PC-3 (cell line): Measurements from ENCODE around the gene CAMTA1. TPM values are rescaled to one million over a fixed set of nuclear protein-coding genes. Genes with fewer than 3 reads are reported as not detected.

ENCODE experiments used
- ATAC-seq: fragments of 200-7000 bp; cut with Tn5 transposase; 2 replicates; pipeline ENCODE4 v1.9.1; 2020; ENCODE audit warnings: mild to moderate bottlenecking, moderate library complexity
- BruUV-seq: library from RNA; stranded (reverse); fragments of 400-500 nt; replicated peaks from 2 replicates; lab custom pipeline; 2021; lab: Mats Ljungman, UMichigan
- CTCF ChIA-PET: fragments of 300-600 bp; sonication (Branson Sonifier 250); formaldehyde crosslinking; loops from one replicate; lab custom pipeline; 2022; ENCODE audit warnings: antibody characterized with exemption; lab: Charles Lee
- POLR2A ChIA-PET: fragments of 300-600 bp; sonication (Branson Sonifier 250); formaldehyde crosslinking; loops from one replicate; lab custom pipeline; 2022; ENCODE audit warnings: antibody characterized with exemption; ENCODE audit not compliant: unreplicated experiment; lab: Charles Lee
- DNase-seq: peaks from one replicate; pipeline ENCODE4 v3.0.0-alpha.2; 2015
- H2AFZ ChIP-seq: fragments of 300-600 bp; sonication (generic); 2 replicates; pipeline ENCODE4 v1.6.0; 2016; ENCODE audit warnings: antibody characterized with exemption, low read length
- H3F3A ChIP-seq: fragments of 300-600 bp; sonication (generic); one replicate; pipeline ENCODE4 v1.6.0; 2017; ENCODE audit warnings: antibody characterized with exemption, low read length, control low read depth, mild to moderate bottlenecking; ENCODE audit not compliant: unreplicated experiment
- H3K27ac ChIP-seq: fragments of 300-600 bp; sonication (generic); 2 replicates; pipeline ENCODE4 v1.5.1; 2016; ENCODE audit warnings: mild to moderate bottlenecking, low read length
- H3K27me3 ChIP-seq: fragments of 300-600 bp; sonication (generic); 2 replicates; pipeline ENCODE4 v1.6.1; 2016; ENCODE audit warnings: low read length, mixed read lengths
- H3K36me3 ChIP-seq: fragments of 300-600 bp; sonication (generic); 2 replicates; pipeline ENCODE4 v1.6.1; 2016; ENCODE audit warnings: low read depth, mixed run types, low read length, mixed read lengths
- H3K4me1 ChIP-seq: fragments of 300-600 bp; sonication (generic); 2 replicates; pipeline ENCODE4 v1.5.1; 2016; ENCODE audit warnings: low read length; ENCODE audit not compliant: insufficient read depth
- H3K4me2 ChIP-seq: fragments of 300-600 bp; sonication (generic); 2 replicates; pipeline ENCODE4 v1.6.0; 2016; ENCODE audit warnings: low read length
- H3K4me3 ChIP-seq: fragments of 300-600 bp; sonication (generic); 2 replicates; pipeline ENCODE4 v1.5.1; 2016; ENCODE audit warnings: mild to moderate bottlenecking, low read length, mixed read lengths
- H3K79me2 ChIP-seq: fragments of 300-600 bp; sonication (generic); 2 replicates; pipeline ENCODE4 v1.6.1; 2017; ENCODE audit warnings: low read length, mixed read lengths
- H3K9ac ChIP-seq: fragments of 300-600 bp; sonication (generic); 2 replicates; pipeline ENCODE4 v1.6.0; 2016; ENCODE audit warnings: mild to moderate bottlenecking, low read length
- H3K9me2 ChIP-seq: fragments of 300-600 bp; sonication (generic); replicated peaks from 2 replicates; pipeline ENCODE4 v1.6.1; 2016; ENCODE audit warnings: mixed run types, low read length, mixed read lengths
- H3K9me3 ChIP-seq: fragments of 300-600 bp; sonication (generic); 2 replicates; pipeline ENCODE4 v1.6.1; 2016; ENCODE audit warnings: low read length, mixed read lengths
- H4K20me1 ChIP-seq: fragments of 300-600 bp; sonication (generic); 2 replicates; pipeline ENCODE4 v1.6.1; 2016; ENCODE audit warnings: low read length, mixed read lengths
- EZH2 ChIP-seq: fragments of 300-600 bp; sonication (generic); IDR thresholded peaks from one replicate; pipeline ENCODE4 v1.6.1; 2017; ENCODE audit warnings: antibody characterized with exemption, mild to moderate bottlenecking, low read length; ENCODE audit not compliant: unreplicated experiment
- EZH2phosphoT487 ChIP-seq: fragments of 300-600 bp; sonication (generic); IDR thresholded peaks from 2 replicates; pipeline ENCODE4 v1.6.1; 2018; ENCODE audit warnings: mild to moderate bottlenecking, antibody characterized with exemption, low read length, borderline replicate concordance
- intact Hi-C: fragments of 100-400 bp; cut with micrococcal nuclease; formaldehyde crosslinking; loops from 2 replicates; pipeline ENCODE4 v1.9.0; 2023
- total RNA-seq: library from RNA; depleted of rRNA; stranded (reverse); fragments of >200 nt; gene quantifications from 2 replicates; pipeline ENCODE4 v1.2.3, GENCODE V29; 2014
- TF ChIP-seq, protein P1 (sequence below): fragments of 300-600 bp; sonication (generic); conservative IDR thresholded peaks from 2 replicates; pipeline ENCODE4 v1.5.1; 2017; ENCODE audit warnings: antibody characterized with exemption, low read depth, mild to moderate bottlenecking, low read length

The CAMTA1 gene
- total RNA-seq, 1 experiment from 2014 or later, result 40.8 TPM

DNA sequence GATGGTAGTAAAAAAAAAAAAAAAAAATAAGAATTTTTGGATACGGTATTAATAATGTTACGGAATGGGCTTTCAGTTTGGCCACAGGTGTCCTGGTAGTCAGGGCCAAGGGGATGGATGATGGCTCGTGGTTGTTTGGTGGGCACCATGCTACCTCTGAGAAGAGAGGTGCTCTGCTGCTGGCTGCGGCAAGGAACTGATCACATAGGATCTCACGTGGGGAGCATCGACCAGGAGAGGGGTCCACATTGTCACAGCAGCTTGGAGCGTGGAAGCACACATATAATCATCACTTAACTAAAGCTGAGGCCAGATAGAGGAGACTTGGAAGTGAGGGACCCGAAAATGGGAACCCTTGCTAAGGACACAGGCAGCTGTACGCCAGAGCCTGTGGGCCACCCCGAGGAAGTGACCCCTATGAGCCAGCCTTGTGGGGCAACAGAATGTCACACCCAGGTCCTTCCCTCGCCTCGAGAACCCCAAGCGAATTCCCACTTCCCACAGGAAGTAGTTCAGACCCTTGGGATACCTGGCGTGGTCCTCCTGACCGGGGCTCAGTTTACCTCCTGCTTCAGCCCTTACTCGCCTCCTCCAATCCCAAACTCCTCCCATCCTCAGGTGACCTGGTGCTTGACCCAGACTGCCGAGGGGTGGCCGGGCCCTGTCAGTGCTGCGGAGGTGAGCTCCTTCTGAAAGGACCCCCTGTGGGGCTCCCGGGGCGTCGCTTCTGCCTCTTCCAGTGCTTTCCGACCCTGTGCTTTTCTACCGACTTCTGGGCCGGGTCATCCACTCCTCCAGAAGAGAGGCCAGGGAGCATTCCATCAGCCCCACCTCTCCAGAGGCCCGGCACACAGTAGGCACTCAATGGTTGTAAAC is 222.0 kb downstream of the CAMTA1 start:
- DNase-seq, result no peak
- no peaks in the 10 kb centered on the region for H4K20me1 ChIP-seq
- H3K27ac ChIP-seq, result no peak overlapping the region
- no peaks in the 10 kb centered on the region for H3F3A ChIP-seq
- no peaks in the 10 kb centered on the region for H3K9me2 ChIP-seq
- H3K27me3 ChIP-seq, result peaks cover 93% of the 10 kb centered on the region
- no TSS peak for BruUV-seq
- TF ChIP-seq EZH2 (no peak), EZH2phosphoT487 (no peak)
- TF ChIP-seq, protein P1, sequence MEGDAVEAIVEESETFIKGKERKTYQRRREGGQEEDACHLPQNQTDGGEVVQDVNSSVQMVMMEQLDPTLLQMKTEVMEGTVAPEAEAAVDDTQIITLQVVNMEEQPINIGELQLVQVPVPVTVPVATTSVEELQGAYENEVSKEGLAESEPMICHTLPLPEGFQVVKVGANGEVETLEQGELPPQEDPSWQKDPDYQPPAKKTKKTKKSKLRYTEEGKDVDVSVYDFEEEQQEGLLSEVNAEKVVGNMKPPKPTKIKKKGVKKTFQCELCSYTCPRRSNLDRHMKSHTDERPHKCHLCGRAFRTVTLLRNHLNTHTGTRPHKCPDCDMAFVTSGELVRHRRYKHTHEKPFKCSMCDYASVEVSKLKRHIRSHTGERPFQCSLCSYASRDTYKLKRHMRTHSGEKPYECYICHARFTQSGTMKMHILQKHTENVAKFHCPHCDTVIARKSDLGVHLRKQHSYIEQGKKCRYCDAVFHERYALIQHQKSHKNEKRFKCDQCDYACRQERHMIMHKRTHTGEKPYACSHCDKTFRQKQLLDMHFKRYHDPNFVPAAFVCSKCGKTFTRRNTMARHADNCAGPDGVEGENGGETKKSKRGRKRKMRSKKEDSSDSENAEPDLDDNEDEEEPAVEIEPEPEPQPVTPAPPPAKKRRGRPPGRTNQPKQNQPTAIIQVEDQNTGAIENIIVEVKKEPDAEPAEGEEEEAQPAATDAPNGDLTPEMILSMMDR, result no peak
- H3K9me3 ChIP-seq, result no peaks in the 10 kb centered on the region
- no peak overlapping the region for H3K4me2 ChIP-seq
- no peak overlapping the region for H3K9ac ChIP-seq
- no peak for ATAC-seq
- CTCF ChIA-PET, result no interaction called here
- no peak overlapping the region for H2AFZ ChIP-seq
- POLR2A ChIA-PET, result no interaction called here
- H3K79me2 ChIP-seq, result no peaks in the 10 kb centered on the region
- H3K4me3 ChIP-seq, result no peak overlapping the region
- H3K36me3 ChIP-seq, result no peaks in the 10 kb centered on the region
- intact Hi-C loops, result no loop called here
- H3K4me1 ChIP-seq, result no peaks in the 10 kb centered on the region

DNA sequence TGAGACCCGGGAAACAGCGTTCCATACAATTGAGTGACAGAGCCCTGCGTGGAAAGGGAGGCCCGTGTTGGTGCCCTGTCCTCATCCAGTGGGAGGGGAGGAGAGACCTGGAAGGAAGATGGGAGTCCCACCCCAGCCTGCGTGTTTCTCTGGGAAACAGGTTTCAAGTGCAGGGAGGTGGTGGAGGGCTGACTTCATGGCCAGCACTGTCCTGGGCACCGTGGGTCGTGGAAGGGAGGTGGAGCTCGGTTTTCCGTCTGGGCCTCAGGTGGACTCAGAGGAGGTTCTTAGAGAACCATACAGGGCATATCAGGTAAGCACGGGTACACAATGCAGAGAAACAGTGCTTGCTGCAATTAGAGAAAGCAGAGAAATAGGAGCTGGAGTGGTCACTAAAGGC is 222.6 kb downstream of the CAMTA1 start:
- ChIA-PET CTCF (no interaction called here), POLR2A (no interaction called here)
- TF ChIP-seq, protein P1, result no peak
- no peak for TF ChIP-seq EZH2phosphoT487
- no peak for TF ChIP-seq EZH2
- no peaks in the 10 kb centered on the region for H3K9me2 ChIP-seq
- no peak overlapping the region for H3K9ac ChIP-seq
- no peak overlapping the region for H3K27ac ChIP-seq
- intact Hi-C loops, result no loop called here
- no peak overlapping the region for H3K4me3 ChIP-seq
- BruUV-seq, result no TSS peak
- H4K20me1 ChIP-seq, result no peaks in the 10 kb centered on the region
- H3K27me3 ChIP-seq, result peaks cover 92% of the 10 kb centered on the region
- no peaks in the 10 kb centered on the region for H3K79me2 ChIP-seq
- no peak overlapping the region for H3K4me2 ChIP-seq
- no peak overlapping the region for H2AFZ ChIP-seq
- no peaks in the 10 kb centered on the region for H3K4me1 ChIP-seq
- ATAC-seq (no peak), DNase-seq (no peak)
- no peaks in the 10 kb centered on the region for H3F3A ChIP-seq
- no peaks in the 10 kb centered on the region for H3K9me3 ChIP-seq
- H3K36me3 ChIP-seq, result no peaks in the 10 kb centered on the region

DNA sequence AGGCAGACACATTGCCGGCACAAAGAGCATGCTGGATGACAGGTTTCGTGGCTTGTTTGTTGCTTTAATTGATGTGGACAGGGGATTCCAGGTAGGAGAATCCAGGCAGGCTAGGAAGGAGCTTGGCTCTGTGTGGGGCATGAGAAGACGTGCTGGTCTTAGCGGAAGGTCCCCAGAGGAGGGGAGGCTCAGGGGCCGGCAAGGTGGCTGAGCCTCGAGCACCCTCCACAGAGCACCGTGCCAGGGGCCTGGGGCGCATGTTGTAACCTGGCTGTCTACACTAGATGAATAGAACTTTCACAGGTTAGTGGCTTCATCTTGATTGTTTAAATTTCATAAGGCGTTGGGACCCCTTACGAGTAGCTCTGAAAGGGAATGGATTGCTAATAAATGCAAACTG is 223.1 kb downstream of the CAMTA1 start:
- Histone ChIP-seq H3K27me3 (peaks cover 88% of the 10 kb centered on the region), H3K4me3 (no peak overlapping the region), H2AFZ (no peak overlapping the region), H3K9me2 (no peaks in the 10 kb centered on the region), H3F3A (no peaks in the 10 kb centered on the region), H3K4me1 (no peaks in the 10 kb centered on the region), H3K36me3 (no peaks in the 10 kb centered on the region), H3K9ac (no peak overlapping the region), H3K4me2 (no peak overlapping the region), H3K27ac (no peak overlapping the region), H3K79me2 (no peaks in the 10 kb centered on the region), H4K20me1 (no peaks in the 10 kb centered on the region), H3K9me3 (no peaks in the 10 kb centered on the region)
- ATAC-seq, result no peak
- no peak for TF ChIP-seq EZH2
- TF ChIP-seq, protein P1, result no peak
- no peak for TF ChIP-seq EZH2phosphoT487
- POLR2A ChIA-PET, result no interaction called here
- CTCF ChIA-PET, result no interaction called here
- DNase-seq, result no peak
- no TSS peak for BruUV-seq
- intact Hi-C loops, result no loop called here
